ENCODE results near the gene ACTR2.
A peak's percentile ranks its signal among the peaks of the same experiment; 100 is the strongest.
"Not testable (repeated sequence)": the region's sequence is repeated elsewhere in the genome, so short reads cannot be mapped to it uniquely, and the experiment has no call there.

Gene ACTR2

GRCh38 chr2:65227456-65228262, at the start of gene ACTR2:
Gene ACTR2 (plus strand): TSS chr2:65227831. CDS start chr2:65227910, 79 bp downstream.
- peak; percentile 94 for DNase-seq

- no peak for DNase-seq
Measured at GRCh38 chr2:65182570-65182969, 45.1 kb upstream of the ACTR2 start.

DNA sequence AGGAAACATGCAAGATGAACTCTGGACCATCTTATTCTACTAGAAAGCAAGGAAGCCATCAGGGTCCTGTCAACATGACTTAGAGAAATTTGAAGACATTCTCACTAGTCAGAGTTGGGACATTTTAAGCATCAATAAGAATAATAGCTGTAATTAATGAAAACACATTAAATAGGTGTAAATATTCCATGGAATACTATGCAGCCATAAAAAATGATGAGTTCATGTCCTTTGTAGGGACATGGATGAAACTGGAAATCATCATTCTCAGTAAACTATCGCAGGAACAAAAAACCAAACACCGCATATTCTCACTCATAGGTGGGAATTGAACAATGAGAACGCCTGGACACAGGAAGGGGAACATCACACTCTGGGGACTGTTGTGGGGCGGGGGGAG, 44.2 kb upstream of the ACTR2 start:
- DNase-seq = not testable (repeated sequence)

GRCh38 chr2:65185012-65185411, 42.6 kb upstream of the ACTR2 start:
- DNase-seq = no peak

GRCh38 chr2:65186093-65186868, 41.4 kb upstream of the ACTR2 start:
- DNase-seq = no peak

- peak; percentile 48 for DNase-seq
Measured at GRCh38 chr2:65186872-65187851, 40.5 kb upstream of the ACTR2 start.

DNA sequence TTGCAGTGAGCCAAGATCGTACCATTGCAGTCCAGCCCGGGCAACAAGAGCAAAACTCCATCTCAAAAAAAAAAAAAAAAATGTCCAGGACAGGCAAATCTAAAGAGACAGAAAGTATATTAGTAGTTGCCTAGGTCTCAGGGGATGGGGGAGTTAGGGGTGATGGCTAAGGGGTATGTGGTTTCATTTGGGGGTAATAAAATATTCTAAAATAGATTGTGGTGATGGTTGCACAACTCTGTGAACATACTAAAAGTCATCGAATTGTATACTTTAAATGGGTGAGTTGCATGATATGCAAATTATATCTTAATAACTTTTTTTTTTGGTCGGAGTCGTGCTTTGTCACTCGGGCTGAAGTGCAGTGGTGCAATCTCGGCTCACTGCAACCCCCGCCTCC, 34.2 kb upstream of the ACTR2 start:
- DNase-seq = no peak

DNA sequence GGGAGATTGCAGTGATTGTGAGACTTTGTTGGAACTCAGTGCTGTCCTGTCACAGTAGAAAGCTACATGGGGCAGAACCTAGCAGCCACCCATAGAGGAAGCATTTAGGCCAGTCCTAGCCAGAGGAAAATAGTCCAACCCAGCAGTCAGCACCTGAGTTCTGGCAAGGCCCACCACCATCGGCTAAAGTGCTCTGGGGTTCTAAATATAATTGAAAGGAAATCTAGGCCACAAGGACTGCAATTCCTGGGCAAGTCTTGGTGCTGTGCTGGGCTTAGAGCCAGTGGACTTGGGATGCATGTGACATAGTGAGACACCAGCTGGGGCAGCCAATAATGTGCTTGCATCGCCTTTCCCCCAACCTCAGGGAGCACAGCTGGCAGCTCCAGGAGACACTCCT, 28.9 kb upstream of the ACTR2 start:
- DNase-seq = no peak

DNA sequence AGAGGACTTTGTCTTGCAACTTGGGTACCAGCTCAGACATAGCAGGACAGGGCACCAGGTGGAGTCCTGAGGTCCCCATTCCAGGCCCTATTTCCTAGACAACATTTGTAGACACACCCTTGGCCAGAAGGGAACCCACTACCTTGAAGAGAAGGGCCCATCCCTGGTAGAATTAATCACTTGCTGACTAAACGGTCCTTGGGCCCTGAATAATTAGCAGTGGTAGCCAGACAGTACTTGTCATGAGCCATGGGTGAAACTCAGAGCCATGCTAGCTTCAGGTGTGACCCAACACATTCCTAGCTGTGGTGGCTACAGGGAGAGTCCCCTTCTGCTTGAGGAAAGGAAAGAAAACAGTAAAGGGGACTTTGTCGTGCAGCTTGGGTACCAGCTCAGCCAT, 28.5 kb upstream of the ACTR2 start:
- DNase-seq = no peak

- DNase-seq = no peak
Measured at GRCh38 chr2:65199891-65200290, 27.7 kb upstream of the ACTR2 start.

DNA sequence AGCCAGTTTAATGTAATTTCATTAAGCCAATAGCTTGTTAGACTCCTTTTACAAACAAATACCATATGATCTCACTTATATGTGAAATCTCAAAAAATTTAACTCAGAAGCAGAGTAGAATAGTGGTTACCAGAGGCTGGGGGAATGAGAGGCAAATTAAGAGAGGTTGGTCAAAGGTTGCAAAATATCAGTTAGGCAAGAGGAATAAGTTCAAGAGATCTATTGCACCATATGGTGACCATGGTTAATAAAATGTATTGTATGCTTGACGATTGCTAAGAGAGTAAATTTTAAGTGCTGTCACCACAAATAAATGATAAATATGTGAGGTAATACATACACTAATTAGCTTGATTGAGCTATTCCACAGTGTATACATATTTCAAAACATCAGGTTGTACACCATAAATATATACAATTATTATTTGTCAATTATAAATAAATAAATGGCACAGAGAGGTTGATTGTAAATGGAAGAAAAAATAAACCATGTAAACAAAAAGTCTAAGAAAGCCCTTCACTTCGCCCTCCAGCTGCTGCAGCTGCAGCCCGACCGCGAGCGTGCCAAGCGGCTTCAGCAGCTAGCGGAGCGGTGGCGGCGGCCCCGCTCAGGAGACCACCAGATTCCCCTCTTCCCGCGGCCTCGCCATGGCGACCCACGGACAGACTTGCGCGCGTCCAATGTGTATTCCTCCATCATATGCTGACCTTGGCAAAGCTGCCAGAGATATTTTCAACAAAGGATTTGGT, 23.0 kb upstream of the ACTR2 start:
- peak; percentile 28 for DNase-seq

GRCh38 chr2:65212115-65212514, 15.5 kb upstream of the ACTR2 start:
- no peak for DNase-seq

GRCh38 chr2:65212619-65213018, 15.0 kb upstream of the ACTR2 start:
- DNase-seq = no peak

DNA sequence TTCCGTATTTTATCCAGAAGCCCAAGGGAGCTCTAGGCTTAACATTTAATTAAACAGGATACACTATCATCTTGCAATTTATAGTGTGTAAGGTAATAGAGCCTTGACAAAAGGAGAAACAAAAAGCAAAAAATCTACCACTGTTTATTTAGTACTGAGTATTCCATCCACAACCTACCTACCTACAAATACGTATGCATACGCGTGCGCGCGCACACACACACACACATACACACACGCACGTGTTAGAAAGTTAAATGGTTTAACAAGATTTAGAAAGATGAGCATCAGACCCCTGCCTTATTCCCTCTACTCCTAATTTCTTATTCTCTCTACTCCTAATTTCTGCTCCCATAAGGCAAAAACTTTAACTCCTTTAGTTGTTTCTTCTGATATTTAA, 14.6 kb upstream of the ACTR2 start:
- DNase-seq = no peak

- DNase-seq = no peak
Measured at GRCh38 chr2:65214361-65214760, 13.3 kb upstream of the ACTR2 start.

- no peak for DNase-seq
Measured at GRCh38 chr2:65214843-65215242, 12.8 kb upstream of the ACTR2 start.

DNA sequence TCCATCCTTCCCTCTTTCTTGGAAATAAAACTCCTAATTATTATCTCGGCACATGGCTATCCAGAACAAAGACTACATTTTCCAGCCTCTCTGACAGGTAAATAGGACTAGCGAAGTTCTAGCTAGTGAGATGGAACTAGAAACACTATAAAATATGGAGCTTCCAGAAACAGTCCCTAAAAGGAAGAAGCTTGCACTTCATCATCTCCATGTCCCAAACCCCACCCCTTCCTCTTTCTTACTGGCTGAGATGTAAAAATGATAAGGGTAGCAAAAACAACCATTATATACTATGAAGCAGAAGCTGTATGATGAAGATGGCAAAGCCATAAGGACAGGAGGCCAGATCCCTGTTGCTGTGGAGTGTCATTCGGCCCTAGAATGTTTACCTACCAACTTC, 11.7 kb upstream of the ACTR2 start:
- DNase-seq = no peak

- no peak for DNase-seq
Measured at GRCh38 chr2:65220432-65221131, 7.0 kb upstream of the ACTR2 start.

- not testable (repeated sequence) for DNase-seq
Measured at GRCh38 chr2:65221275-65221674, 6.4 kb upstream of the ACTR2 start.

GRCh38 chr2:65227020-65227455, 593 bp upstream of the ACTR2 start:
- peak; percentile 34 for DNase-seq

DNA sequence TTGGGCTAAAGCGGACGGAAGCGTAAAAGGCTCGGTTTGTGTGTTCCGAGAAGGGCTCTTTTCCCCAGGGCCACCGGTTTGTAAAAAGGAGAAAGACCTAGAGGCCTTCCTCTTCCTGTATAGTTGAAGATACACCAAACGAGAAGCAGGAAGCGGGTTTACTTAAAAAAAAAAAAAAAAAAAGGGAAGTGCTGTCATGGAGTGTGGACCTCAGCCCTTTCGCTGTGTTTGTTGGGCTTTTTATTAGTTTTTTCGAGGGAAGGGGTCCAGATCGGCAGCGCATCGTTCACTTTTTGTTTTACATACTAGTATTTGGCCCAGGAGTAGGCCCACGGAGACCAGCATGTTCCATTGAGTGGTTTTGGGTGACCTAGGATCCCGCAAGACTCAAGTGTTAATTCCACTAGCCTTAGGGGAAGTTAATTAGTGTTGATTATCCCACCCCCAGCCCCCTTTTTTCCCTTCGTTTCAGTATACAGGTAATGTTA, 676 bp downstream of the ACTR2 start:
- peak; percentile 54 for DNase-seq
